Gastrocnemius medialis (tissue), 4 donors: ENCODE measurements around the gene MED13L.

Experiments
- POLR2A ChIP-seq, 2 donors: fragments of 450-650 bp; IDR thresholded peaks; one replicate each; pipeline ENCODE4 v1.6.1; 2017; ENCODE audit warnings: antibody characterized with exemption in 2 of 2, mild to moderate bottlenecking in 2 of 2, moderate library complexity in 2 of 2
- TF ChIP-seq, protein P1 (sequence below), 5 experiments: fragments of 450-650 bp in 3 of 5; fragments of 200-600 bp in 2 of 5; sonication (generic) in 2 of 5; IDR thresholded peaks in 4 of 5; conservative IDR thresholded peaks in 1 of 5; 1 replicate in 4 of 5; 2 replicates in 1 of 5; pipeline ENCODE4 v1.5.1; 2016 to 2019; ENCODE audit warnings: antibody characterized with exemption in 5 of 5, mild to moderate bottlenecking in 3 of 5, moderate library complexity in 3 of 5

DNA sequence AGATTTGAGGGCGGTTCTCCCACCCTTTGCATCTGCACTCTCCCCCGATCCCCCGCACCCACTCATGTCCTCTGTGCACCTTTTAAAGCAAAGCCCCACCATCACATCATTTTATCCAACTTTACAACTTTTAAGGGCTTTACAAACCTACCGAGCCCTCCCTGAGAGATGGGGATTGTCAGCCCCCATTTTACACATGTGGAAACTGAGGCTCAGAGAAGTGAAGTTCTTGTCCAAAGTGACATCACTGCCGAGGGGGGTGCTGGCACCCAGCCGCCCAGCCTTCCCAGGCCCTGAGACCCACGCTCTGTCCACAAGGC lies 334.2 kb downstream of the MED13L start:
- no peak for TF ChIP-seq POLR2A (IDR thresholded peaks at IDR 0.05)
- TF ChIP-seq, protein P1, sequence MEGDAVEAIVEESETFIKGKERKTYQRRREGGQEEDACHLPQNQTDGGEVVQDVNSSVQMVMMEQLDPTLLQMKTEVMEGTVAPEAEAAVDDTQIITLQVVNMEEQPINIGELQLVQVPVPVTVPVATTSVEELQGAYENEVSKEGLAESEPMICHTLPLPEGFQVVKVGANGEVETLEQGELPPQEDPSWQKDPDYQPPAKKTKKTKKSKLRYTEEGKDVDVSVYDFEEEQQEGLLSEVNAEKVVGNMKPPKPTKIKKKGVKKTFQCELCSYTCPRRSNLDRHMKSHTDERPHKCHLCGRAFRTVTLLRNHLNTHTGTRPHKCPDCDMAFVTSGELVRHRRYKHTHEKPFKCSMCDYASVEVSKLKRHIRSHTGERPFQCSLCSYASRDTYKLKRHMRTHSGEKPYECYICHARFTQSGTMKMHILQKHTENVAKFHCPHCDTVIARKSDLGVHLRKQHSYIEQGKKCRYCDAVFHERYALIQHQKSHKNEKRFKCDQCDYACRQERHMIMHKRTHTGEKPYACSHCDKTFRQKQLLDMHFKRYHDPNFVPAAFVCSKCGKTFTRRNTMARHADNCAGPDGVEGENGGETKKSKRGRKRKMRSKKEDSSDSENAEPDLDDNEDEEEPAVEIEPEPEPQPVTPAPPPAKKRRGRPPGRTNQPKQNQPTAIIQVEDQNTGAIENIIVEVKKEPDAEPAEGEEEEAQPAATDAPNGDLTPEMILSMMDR (IDR thresholded peaks at IDR 0.05 in 4 of 5, conservative IDR thresholded peaks at IDR 0.05 in 1 of 5): no peak
